ENCODE results near the gene FOXB1.

DNA sequence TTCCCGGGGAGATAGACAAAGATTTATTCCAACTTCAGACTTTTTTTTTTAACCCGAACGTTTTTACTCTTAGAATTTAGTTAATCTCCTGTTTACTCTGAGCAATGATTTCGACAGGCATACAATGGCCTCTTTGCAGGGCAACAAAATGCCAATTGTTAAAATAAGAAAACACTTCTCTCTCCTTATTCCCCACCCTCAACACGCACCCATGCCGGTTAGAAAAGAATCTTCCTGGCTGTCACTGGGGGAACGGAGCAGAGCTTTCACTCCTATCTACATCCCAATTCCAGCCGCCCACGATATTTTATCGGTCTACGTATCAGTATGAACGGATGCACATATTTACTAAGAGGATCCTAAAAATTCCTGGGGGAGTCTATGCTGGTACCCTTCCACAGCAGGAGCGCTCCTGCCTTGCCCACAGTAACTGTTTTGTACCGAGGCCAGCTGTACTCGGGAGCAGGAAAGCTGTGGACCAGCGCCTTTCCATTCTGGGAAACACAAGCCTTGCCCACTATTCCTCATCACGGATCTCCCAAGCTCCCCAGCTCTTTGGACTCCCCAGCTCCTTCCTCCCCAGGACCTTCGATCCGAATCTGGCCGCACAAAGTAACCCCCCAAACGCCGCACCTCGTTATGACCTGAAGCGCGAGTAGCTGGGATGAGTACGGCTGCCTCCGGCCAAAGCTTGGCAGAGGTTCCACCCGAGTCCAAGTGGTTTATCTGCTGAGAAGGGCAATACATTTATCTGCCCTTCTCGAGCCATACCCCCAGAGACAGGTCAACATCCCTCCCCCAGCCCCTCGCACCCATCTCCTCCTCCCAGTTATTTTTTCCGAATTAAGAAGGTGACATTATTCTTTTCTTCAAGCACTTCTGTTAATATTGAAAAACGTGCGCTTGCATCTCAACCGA is 2.2 kb upstream of the FOXB1 start:
- no peak for TF ChIP-seq POLR2AphosphoS5 (IDR thresholded peaks at IDR 0.05; ENCODE audit: borderline replicate concordance, low read depth, low read length)
- TF ChIP-seq EZH2 (IDR thresholded peaks at IDR 0.05): no peak

All from SK-N-MC (cell line).